OCI-LY1 (cell line): ENCODE data around the gene TTLL9.

Experiments used
- H2AFZ ChIP-seq: fragments of 200-600 bp; sonication (generic), shearing (Covaris generic); 2 replicates; pipeline ENCODE4 v1.6.0; 2014; ENCODE audit warnings: antibody characterized with exemption, mild to moderate bottlenecking, low read length
- H3F3A ChIP-seq: fragments of 200-600 bp; sonication (generic), shearing (Covaris generic); 2 replicates; pipeline ENCODE4 v1.6.0; 2014; ENCODE audit warnings: mild to moderate bottlenecking, antibody characterized with exemption, low read length, moderate library complexity; ENCODE audit not compliant: insufficient read depth
- H3K27ac ChIP-seq: fragments of 200-600 bp; sonication (generic); 2 replicates; pipeline ENCODE4 v1.5.1; 2014; ENCODE audit warnings: low read length, mixed run types, mild to moderate bottlenecking, low read depth; ENCODE audit not compliant: poor library complexity, severe bottlenecking
- H3K27me3 ChIP-seq: fragments of 200-600 bp; sonication (generic); 2 replicates; pipeline ENCODE4 v1.6.0; 2014; ENCODE audit warnings: antibody characterized with exemption, mild to moderate bottlenecking, low read length, moderate library complexity; ENCODE audit not compliant: insufficient read depth
- H3K36me3 ChIP-seq: fragments of 200-600 bp; sonication (generic); 2 replicates; pipeline ENCODE4 v1.6.1; 2014; ENCODE audit warnings: mild to moderate bottlenecking, antibody characterized with exemption, low read length, moderate library complexity, mixed read lengths; ENCODE audit not compliant: insufficient read depth
- H3K4me1 ChIP-seq: fragments of 200-600 bp; sonication (generic); 2 replicates; pipeline ENCODE4 v1.5.1; 2014; ENCODE audit warnings: mild to moderate bottlenecking, low read length, moderate library complexity; ENCODE audit not compliant: insufficient read depth, severe bottlenecking
- H3K4me2 ChIP-seq: fragments of 200-600 bp; sonication (generic), shearing (Covaris generic); 2 replicates; pipeline ENCODE4 v1.6.1; 2014; ENCODE audit warnings: low read length
- H3K4me3 ChIP-seq: fragments of 200-600 bp; sonication (generic); 2 replicates; pipeline ENCODE4 v1.5.1; 2014; ENCODE audit warnings: low read length, low read depth, mild to moderate bottlenecking, mixed read lengths; ENCODE audit not compliant: poor library complexity, severe bottlenecking
- H3K79me2 ChIP-seq: fragments of 200-600 bp; shearing (Covaris generic); 2 replicates; pipeline ENCODE4 v1.6.1; 2016; ENCODE audit warnings: mixed run types, low read length, mixed read lengths; ENCODE audit not compliant: insufficient read depth
- H3K9ac ChIP-seq: fragments of 200-600 bp; sonication (generic), shearing (Covaris generic); 2 replicates; pipeline ENCODE4 v1.6.1; 2014; ENCODE audit warnings: mild to moderate bottlenecking, low read length, mixed read lengths
- H3K9me2 ChIP-seq: fragments of 200-600 bp; sonication (generic), shearing (Covaris generic); 2 replicates; pipeline ENCODE4 v1.6.1; 2014; ENCODE audit warnings: low read depth, mild to moderate bottlenecking, low read length, mixed read lengths
- H3K9me3 ChIP-seq: fragments of 200-600 bp; shearing (Covaris generic); 2 replicates; pipeline ENCODE4 v1.6.1; 2014; ENCODE audit warnings: low read length, mixed read lengths
- H4K20me1 ChIP-seq: fragments of 200-600 bp; sonication (generic), shearing (Covaris generic); 2 replicates; pipeline ENCODE4 v1.6.0; 2016; ENCODE audit warnings: mild to moderate bottlenecking, low read length; ENCODE audit not compliant: insufficient read depth
- EZH2 ChIP-seq: fragments of 200-600 bp; sonication (generic), shearing (Covaris generic); IDR thresholded peaks from 2 replicates; pipeline ENCODE4 v1.8.0; 2017; ENCODE audit warnings: borderline replicate concordance, mixed run types, mild to moderate bottlenecking, antibody characterized with exemption, low read length, moderate library complexity, mixed read lengths
- TF ChIP-seq, protein P1 (sequence below): fragments of 200-600 bp; sonication (generic), shearing (Covaris generic); IDR thresholded peaks from 2 replicates; pipeline ENCODE4 v1.5.1; 2017; ENCODE audit warnings: mild to moderate bottlenecking, antibody characterized with exemption, low read length, moderate library complexity, mixed read lengths

TTLL9 gene

DNA sequence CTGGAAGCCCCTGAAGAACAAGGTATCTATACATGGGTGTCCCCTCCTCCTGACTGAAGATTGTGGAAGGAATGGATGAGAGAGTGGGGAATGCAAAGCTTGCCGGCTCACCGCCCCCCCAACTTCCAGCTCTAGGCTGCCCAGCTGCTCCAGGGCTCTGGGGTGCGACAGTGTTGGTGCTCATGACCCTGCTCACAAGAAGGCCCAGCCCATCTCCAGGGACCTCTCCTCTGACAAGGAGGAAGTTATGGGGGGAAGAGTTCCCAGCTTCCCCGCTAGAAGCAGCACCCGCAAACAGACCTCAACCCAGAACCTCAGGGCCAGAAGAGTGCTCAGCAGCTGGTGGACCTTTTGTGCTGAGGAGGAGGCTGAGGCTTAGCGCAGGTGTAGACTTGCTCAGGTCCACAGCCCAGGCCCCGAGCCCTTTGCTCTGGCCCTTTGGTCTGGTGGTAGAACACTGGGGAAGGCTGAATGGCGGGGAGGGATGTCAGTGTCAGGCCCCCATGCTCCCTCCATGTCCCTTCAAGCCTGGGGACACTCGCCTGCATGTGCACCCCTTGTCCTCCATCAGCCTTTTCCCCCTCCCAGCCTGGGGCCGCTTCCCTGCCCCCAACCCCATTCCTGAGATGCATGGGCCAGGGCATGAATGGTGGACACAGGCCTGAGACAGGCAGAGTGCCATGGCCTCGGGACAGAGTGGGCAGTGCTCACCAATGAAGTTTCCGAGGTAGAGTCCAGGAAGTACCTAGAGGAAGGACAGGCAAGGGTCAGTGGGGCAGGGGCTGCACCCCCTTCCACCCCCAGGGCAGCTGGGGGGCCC is 1.4 kb upstream of the TTLL9 start:
- H3K36me3 ChIP-seq: no peaks in the 10 kb centered on the region
- H3K27ac ChIP-seq: no peak overlapping the region
- 0 out of 2 replicates have a peak, but pooled peaks cover 11% of the 10 kb centered on the region for H3K27me3 ChIP-seq
- H2AFZ ChIP-seq: no peak overlapping the region
- TF ChIP-seq EZH2: no peak
- TF ChIP-seq, protein P1, sequence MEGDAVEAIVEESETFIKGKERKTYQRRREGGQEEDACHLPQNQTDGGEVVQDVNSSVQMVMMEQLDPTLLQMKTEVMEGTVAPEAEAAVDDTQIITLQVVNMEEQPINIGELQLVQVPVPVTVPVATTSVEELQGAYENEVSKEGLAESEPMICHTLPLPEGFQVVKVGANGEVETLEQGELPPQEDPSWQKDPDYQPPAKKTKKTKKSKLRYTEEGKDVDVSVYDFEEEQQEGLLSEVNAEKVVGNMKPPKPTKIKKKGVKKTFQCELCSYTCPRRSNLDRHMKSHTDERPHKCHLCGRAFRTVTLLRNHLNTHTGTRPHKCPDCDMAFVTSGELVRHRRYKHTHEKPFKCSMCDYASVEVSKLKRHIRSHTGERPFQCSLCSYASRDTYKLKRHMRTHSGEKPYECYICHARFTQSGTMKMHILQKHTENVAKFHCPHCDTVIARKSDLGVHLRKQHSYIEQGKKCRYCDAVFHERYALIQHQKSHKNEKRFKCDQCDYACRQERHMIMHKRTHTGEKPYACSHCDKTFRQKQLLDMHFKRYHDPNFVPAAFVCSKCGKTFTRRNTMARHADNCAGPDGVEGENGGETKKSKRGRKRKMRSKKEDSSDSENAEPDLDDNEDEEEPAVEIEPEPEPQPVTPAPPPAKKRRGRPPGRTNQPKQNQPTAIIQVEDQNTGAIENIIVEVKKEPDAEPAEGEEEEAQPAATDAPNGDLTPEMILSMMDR: no peak
- no peaks in the 10 kb centered on the region for H3F3A ChIP-seq
- peaks cover 11% of the 10 kb centered on the region for H3K4me1 ChIP-seq
- no peaks in the 10 kb centered on the region for H3K9me2 ChIP-seq
- no peaks in the 10 kb centered on the region for H4K20me1 ChIP-seq
- no peaks in the 10 kb centered on the region for H3K9me3 ChIP-seq
- no peak overlapping the region for H3K4me2 ChIP-seq
- H3K79me2 ChIP-seq: no peaks in the 10 kb centered on the region
- H3K4me3 ChIP-seq: no peak overlapping the region
- no peak overlapping the region for H3K9ac ChIP-seq

DNA sequence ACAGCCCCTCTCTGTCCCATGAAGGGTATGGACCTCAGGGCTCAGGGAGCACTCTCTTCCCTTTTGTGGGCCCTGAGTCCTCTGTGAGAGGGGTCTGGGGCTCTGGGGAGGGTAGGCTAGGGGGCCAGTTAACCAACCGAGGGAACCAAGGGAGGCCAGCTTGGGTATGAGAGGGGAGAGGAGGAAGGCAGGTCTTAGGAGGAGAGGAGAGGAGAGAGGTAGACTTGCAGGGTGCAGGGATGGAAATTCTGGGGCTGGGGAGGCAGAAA is 827 bp upstream of the TTLL9 start:
- Histone ChIP-seq H3K9me3 (no peaks in the 10 kb centered on the region), H3F3A (no peaks in the 10 kb centered on the region), H2AFZ (no peak overlapping the region), H3K9me2 (no peaks in the 10 kb centered on the region), H3K27ac (no peak overlapping the region), H4K20me1 (no peaks in the 10 kb centered on the region), H3K79me2 (no peaks in the 10 kb centered on the region), H3K9ac (no peak overlapping the region; the same call in 1 of the 2 replicates), H3K4me3 (peak overlapping the region; percentile 51), H3K4me1 (peaks cover 11% of the 10 kb centered on the region), H3K27me3 (0 out of 2 replicates have a peak, but pooled peaks cover 11% of the 10 kb centered on the region), H3K4me2 (peak overlapping the region; percentile 60), H3K36me3 (no peaks in the 10 kb centered on the region)
- TF ChIP-seq, protein P1: no peak
- TF ChIP-seq EZH2: no peak

DNA sequence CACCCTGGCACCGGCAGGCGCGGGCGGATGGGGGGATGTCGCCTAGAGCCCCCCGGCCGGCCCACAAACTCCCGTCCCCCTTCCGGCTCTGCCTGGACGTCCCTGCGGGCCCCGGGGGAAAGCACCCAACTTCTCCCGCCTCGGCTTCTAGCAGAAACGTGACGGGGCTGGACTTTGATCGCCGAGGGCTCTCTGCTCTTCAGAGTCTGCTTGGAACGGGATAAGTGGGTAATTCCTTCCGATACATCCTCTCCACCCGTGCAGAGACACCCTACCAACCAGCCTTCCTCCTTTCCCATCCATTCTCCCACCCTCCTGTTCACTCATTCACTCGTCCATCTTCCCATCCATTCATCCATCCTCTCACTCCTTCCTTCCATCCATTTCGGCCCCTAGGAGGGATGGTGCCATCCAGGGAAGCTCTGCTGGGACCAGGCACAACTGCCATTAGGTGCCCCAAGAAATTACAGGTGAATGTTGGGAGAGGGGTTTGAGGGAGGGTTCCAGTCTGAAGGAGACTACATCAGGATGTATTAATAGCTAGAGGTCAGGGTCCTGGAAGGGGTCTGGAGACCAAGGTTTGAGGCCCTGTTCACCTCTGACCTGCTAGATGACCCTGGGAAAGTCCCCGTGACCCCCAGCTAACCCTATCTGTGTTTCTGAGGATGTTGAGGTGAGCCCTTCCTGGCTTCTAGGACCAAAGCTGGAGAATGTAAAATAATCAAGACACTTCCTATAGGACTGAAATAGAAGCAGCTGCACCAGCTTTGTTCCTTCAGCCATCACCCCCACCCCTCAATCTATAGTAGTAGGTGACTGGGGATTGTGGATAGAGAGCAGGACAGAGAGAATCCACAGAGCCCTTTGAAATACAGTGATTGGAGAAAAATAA is 538 bp downstream of the TTLL9 start:
- no peak for TF ChIP-seq EZH2
- TF ChIP-seq, protein P1: no peak
- Histone ChIP-seq H3K27me3 (0 out of 2 replicates have a peak, but pooled peaks cover 11% of the 10 kb centered on the region), H3K9me2 (no peaks in the 10 kb centered on the region), H3K4me3 (peak overlapping the region; percentile 51), H2AFZ (no peak overlapping the region), H3K27ac (no peak overlapping the region), H3K4me1 (peaks cover 11% of the 10 kb centered on the region), H4K20me1 (no peaks in the 10 kb centered on the region), H3K36me3 (no peaks in the 10 kb centered on the region), H3K4me2 (peak overlapping the region; percentile 60), H3K9ac (no peak overlapping the region; the same call in 1 of the 2 replicates), H3F3A (no peaks in the 10 kb centered on the region), H3K79me2 (no peaks in the 10 kb centered on the region), H3K9me3 (no peaks in the 10 kb centered on the region)
